CD4-positive, alpha-beta T cell (primary cell): ENCODE measurements around the gene FMN1. TPM values are rescaled to one million over a fixed set of nuclear protein-coding genes. Genes with fewer than 3 reads are reported as not detected.

ENCODE experiments used
- ATAC-seq: fragments of 200-7000 bp; cut with Tn5 transposase; one replicate; pipeline ENCODE4 v1.10.0; 2022; ENCODE audit warnings: mild to moderate bottlenecking; ENCODE audit not compliant: poor library complexity
- CTCF ChIA-PET: fragments of 350-600 bp; sonication (Branson Sonifier 250); formaldehyde crosslinking; loops from one replicate; lab custom pipeline; 2021; ENCODE audit warnings: antibody characterized with exemption, inconsistent platforms; lab: Charles Lee
- POLR2A ChIA-PET: fragments of 350-600 bp; sonication (Branson Sonifier 250); formaldehyde crosslinking; loops from one replicate; lab custom pipeline; 2021; ENCODE audit warnings: antibody characterized with exemption, inconsistent platforms; lab: Charles Lee
- DNase-seq, 14 experiments: peaks; one replicate each; pipeline ENCODE4 v3.0.0-alpha.2; 2013 to 2020; ENCODE audit warnings: mixed read lengths in 2 of 14
- H3K27ac ChIP-seq, 2 donors: one replicate each; pipeline versions ENCODE4 v1.5.1 to v1.7.0; 2013; ENCODE audit warnings: low read length in 2 of 2, low read depth in 1 of 2, mild to moderate bottlenecking in 1 of 2
- H3K27me3 ChIP-seq, 2 experiments: 1 replicate in 1 of 2; 2 replicates in 1 of 2; pipeline versions ENCODE4 v1.6.1 to v1.7.0; 2013; ENCODE audit warnings: low read length in 2 of 2, control low read depth in 1 of 2, mild to moderate bottlenecking in 1 of 2, moderate library complexity in 1 of 2; ENCODE audit not compliant: insufficient read depth in 2 of 2, control insufficient read depth in 1 of 2
- H3K36me3 ChIP-seq: one replicate; pipeline ENCODE4 v1.6.1; 2013; ENCODE audit warnings: low read length, control low read depth; ENCODE audit not compliant: insufficient read depth
- H3K4me1 ChIP-seq: one replicate; pipeline ENCODE4 v1.6.1; 2013; ENCODE audit warnings: low read length, control low read depth; ENCODE audit not compliant: insufficient read depth
- H3K4me3 ChIP-seq: one replicate; pipeline ENCODE4 v1.5.1; 2013; ENCODE audit warnings: mild to moderate bottlenecking, low read length, moderate library complexity
- H3K9me3 ChIP-seq, 2 experiments: 1 replicate in 1 of 2; 2 replicates in 1 of 2; pipeline versions ENCODE4 v1.6.1 to v1.7.0; 2013; ENCODE audit warnings: low read length in 2 of 2, mild to moderate bottlenecking in 2 of 2, control low read depth in 1 of 2, moderate library complexity in 1 of 2; ENCODE audit not compliant: control insufficient read depth in 1 of 2, insufficient read depth in 1 of 2
- H3K27ac Mint-ChIP-seq: one replicate; pipeline ENCODE4 v1.8.0; 2020; ENCODE audit warnings: mixed read lengths
- H3K27me3 Mint-ChIP-seq: one replicate; pipeline ENCODE4 v1.8.0; 2021; ENCODE audit warnings: mixed read lengths
- H3K36me3 Mint-ChIP-seq: one replicate; pipeline ENCODE4 v1.8.0; 2021; ENCODE audit warnings: low read depth, mixed read lengths
- H3K4me1 Mint-ChIP-seq: one replicate; pipeline ENCODE4 v1.8.0; 2021; ENCODE audit warnings: low read depth, mixed read lengths
- H3K4me3 Mint-ChIP-seq: one replicate; pipeline ENCODE4 v1.8.0; 2020; ENCODE audit warnings: mild to moderate bottlenecking, mixed read lengths
- H3K9me3 Mint-ChIP-seq: one replicate; pipeline ENCODE4 v1.8.0; 2020; ENCODE audit warnings: mixed read lengths
- intact Hi-C, 2 experiments: fragments of 100-400 bp; cut with DNase I in 1 of 2; cut with micrococcal nuclease in 1 of 2; formaldehyde crosslinking; loops; one replicate each; pipeline versions ENCODE4 v1.15.1 to v1.9.0; 2023 to 2025; cut with DNase I, micrococcal nuclease
- total RNA-seq, 174 experiments: library from RNA in 2 of 174; stranded (reverse) in 2 of 174; gene quantifications; one replicate each; pipeline ENCODE4 v1.2.3 and lab custom pipeline; 2021 to 2026
- TF ChIP-seq, protein P1 (sequence below): fragments of 200-600 bp; IDR thresholded peaks from one replicate; pipeline ENCODE4 v1.8.0; 2022; ENCODE audit warnings: antibody characterized with exemption, mild to moderate bottlenecking

The FMN1 gene
- total RNA-seq, 2 experiments from 2014 or later: 0.39 to 0.55 TPM

DNA sequence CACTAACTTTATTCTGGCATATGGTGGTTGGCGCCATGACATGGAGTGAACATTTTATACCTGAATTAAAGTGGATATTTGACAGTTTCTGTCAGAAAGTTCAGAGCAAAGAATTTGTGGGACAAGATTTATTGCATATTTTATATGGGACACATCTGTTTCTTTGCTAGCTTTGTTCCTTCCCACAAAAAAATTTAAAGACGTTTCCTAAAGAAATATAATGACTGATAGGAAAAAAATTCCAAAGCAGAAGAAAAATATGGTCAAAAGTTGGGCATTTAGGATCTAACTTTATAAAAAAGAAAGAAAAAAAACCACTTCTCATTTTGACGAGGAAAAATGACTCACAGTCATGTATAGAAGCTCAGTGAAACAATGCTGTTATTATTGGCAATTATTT is 375.1 kb downstream of the FMN1 start:
- H3K27me3 Mint-ChIP-seq: peaks cover 4% of the 10 kb centered on the region
- Histone ChIP-seq H3K27me3 (no peaks in the 10 kb centered on the region), H3K9me3 (no peaks in the 10 kb centered on the region), H3K36me3 (no peaks in the 10 kb centered on the region), H3K27ac (no peak overlapping the region), H3K4me1 (no peaks in the 10 kb centered on the region), H3K4me3 (no peak overlapping the region)
- no peaks in the 10 kb centered on the region for H3K4me1 Mint-ChIP-seq
- intact Hi-C loops: no loop called here
- H3K27ac Mint-ChIP-seq: no peak overlapping the region
- TF ChIP-seq, protein P1, sequence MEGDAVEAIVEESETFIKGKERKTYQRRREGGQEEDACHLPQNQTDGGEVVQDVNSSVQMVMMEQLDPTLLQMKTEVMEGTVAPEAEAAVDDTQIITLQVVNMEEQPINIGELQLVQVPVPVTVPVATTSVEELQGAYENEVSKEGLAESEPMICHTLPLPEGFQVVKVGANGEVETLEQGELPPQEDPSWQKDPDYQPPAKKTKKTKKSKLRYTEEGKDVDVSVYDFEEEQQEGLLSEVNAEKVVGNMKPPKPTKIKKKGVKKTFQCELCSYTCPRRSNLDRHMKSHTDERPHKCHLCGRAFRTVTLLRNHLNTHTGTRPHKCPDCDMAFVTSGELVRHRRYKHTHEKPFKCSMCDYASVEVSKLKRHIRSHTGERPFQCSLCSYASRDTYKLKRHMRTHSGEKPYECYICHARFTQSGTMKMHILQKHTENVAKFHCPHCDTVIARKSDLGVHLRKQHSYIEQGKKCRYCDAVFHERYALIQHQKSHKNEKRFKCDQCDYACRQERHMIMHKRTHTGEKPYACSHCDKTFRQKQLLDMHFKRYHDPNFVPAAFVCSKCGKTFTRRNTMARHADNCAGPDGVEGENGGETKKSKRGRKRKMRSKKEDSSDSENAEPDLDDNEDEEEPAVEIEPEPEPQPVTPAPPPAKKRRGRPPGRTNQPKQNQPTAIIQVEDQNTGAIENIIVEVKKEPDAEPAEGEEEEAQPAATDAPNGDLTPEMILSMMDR: no peak
- POLR2A ChIA-PET: no interaction called here
- CTCF ChIA-PET: no interaction called here
- DNase-seq: no peak
- ATAC-seq: no peak
- no peaks in the 10 kb centered on the region for H3K9me3 Mint-ChIP-seq
- H3K36me3 Mint-ChIP-seq: no peaks in the 10 kb centered on the region
- H3K4me3 Mint-ChIP-seq: no peak overlapping the region

GRCh38 chr15:32818758-32819447 is 375.6 kb downstream of the FMN1 start:
- Histone ChIP-seq H3K36me3 (no peaks in the 10 kb centered on the region), H3K9me3 (no peaks in the 10 kb centered on the region), H3K4me3 (no peak overlapping the region), H3K27ac (no peak overlapping the region), H3K4me1 (no peaks in the 10 kb centered on the region), H3K27me3 (no peaks in the 10 kb centered on the region)
- Mint-ChIP-seq H3K4me3 (no peak overlapping the region), H3K27me3 (peaks cover 5% of the 10 kb centered on the region), H3K4me1 (no peaks in the 10 kb centered on the region), H3K36me3 (no peaks in the 10 kb centered on the region), H3K27ac (no peak overlapping the region), H3K9me3 (no peaks in the 10 kb centered on the region)
- intact Hi-C loops: no loop called here
- ChIA-PET POLR2A (no interaction called here), CTCF (no interaction called here)
- DNase-seq (no peak), ATAC-seq (no peak)
- TF ChIP-seq, protein P1: no peak

- POLR2A ChIA-PET: no interaction called here
- no peaks in the 10 kb centered on the region for H3K36me3 ChIP-seq
- H3K9me3 Mint-ChIP-seq: no peaks in the 10 kb centered on the region
- H3K27ac ChIP-seq: no peak overlapping the region
- no peak overlapping the region for H3K4me3 Mint-ChIP-seq
- no peak overlapping the region for H3K27ac Mint-ChIP-seq
- no peaks in the 10 kb centered on the region for H3K9me3 ChIP-seq
- no peaks in the 10 kb centered on the region for H3K4me1 ChIP-seq
- CTCF ChIA-PET: no interaction called here
- H3K36me3 Mint-ChIP-seq: no peaks in the 10 kb centered on the region
- no peak overlapping the region for H3K4me3 ChIP-seq
- DNase-seq (no peak), ATAC-seq (no peak)
- TF ChIP-seq, protein P1: no peak
- peaks cover 9% of the 10 kb centered on the region for H3K27me3 Mint-ChIP-seq
- no peaks in the 10 kb centered on the region for H3K27me3 ChIP-seq
- no peaks in the 10 kb centered on the region for H3K4me1 Mint-ChIP-seq
- intact Hi-C loops: no loop called here
Observed at GRCh38 chr15:32817577-32817976, 376.9 kb downstream of the FMN1 start.
